Effector memory CD4-positive, alpha-beta T cell (primary cell): ENCODE data around the gene ASAH2.

ENCODE experiments used
- DNase-seq, 3 donors: peaks; one replicate each; pipeline ENCODE4 v3.0.0-alpha.2; 2020
- H3K27ac ChIP-seq: 2 replicates; pipeline ENCODE4 v1.7.0; 2013; ENCODE audit warnings: mild to moderate bottlenecking, low read length, moderate library complexity; ENCODE audit not compliant: insufficient read depth, poor library complexity, severe bottlenecking
- H3K27me3 ChIP-seq: replicated peaks from 2 replicates; pipeline ENCODE4 v1.7.0; 2013; ENCODE audit warnings: mild to moderate bottlenecking, low read length; ENCODE audit not compliant: insufficient read depth, control insufficient read depth, poor library complexity, severe bottlenecking
- H3K36me3 ChIP-seq: 2 replicates; pipeline ENCODE4 v1.7.0; 2013; ENCODE audit warnings: mild to moderate bottlenecking, low read length, moderate library complexity; ENCODE audit not compliant: control insufficient read depth, insufficient read depth
- H3K4me1 ChIP-seq: 2 replicates; pipeline ENCODE4 v1.7.0; 2013; ENCODE audit warnings: low read length, mild to moderate bottlenecking; ENCODE audit not compliant: control insufficient read depth, insufficient read depth, poor library complexity, severe bottlenecking
- H3K4me3 ChIP-seq: 2 replicates; pipeline ENCODE4 v1.7.0; 2013; ENCODE audit warnings: low read length, low read depth, mild to moderate bottlenecking; ENCODE audit not compliant: insufficient read depth, poor library complexity, severe bottlenecking
- H3K9me3 ChIP-seq: 2 replicates; pipeline ENCODE4 v1.7.0; 2013; ENCODE audit warnings: mild to moderate bottlenecking, low read length, moderate library complexity; ENCODE audit not compliant: control insufficient read depth

The ASAH2 gene

GRCh38 chr10:50231515-50232260, 19.6 kb downstream of the ASAH2 start:
- no peaks in the 10 kb centered on the region for H3K9me3 ChIP-seq
- no peaks in the 10 kb centered on the region for H3K4me1 ChIP-seq
- no peak overlapping the region for H3K4me3 ChIP-seq
- no peak overlapping the region for H3K27ac ChIP-seq
- H3K36me3 ChIP-seq = no peaks in the 10 kb centered on the region
- H3K27me3 ChIP-seq = no peaks in the 10 kb centered on the region
- DNase-seq = no peak

- Histone ChIP-seq H3K4me1 (no peaks in the 10 kb centered on the region), H3K27ac (no peak overlapping the region), H3K36me3 (no peaks in the 10 kb centered on the region), H3K4me3 (no peak overlapping the region), H3K9me3 (no peaks in the 10 kb centered on the region), H3K27me3 (no peaks in the 10 kb centered on the region)
- DNase-seq = no peak
Measured at GRCh38 chr10:50229460-50229859, 21.9 kb downstream of the ASAH2 start.

GRCh38 chr10:50228672-50229071, 22.6 kb downstream of the ASAH2 start:
- Histone ChIP-seq H3K27ac (no peak overlapping the region), H3K4me3 (no peak overlapping the region), H3K36me3 (no peaks in the 10 kb centered on the region), H3K4me1 (no peaks in the 10 kb centered on the region), H3K9me3 (no peaks in the 10 kb centered on the region), H3K27me3 (no peaks in the 10 kb centered on the region)
- no peak for DNase-seq

GRCh38 chr10:50226610-50227009, 24.7 kb downstream of the ASAH2 start:
- Histone ChIP-seq H3K4me3 (no peak overlapping the region), H3K4me1 (no peaks in the 10 kb centered on the region), H3K27ac (no peak overlapping the region), H3K9me3 (no peaks in the 10 kb centered on the region), H3K36me3 (no peaks in the 10 kb centered on the region), H3K27me3 (no peaks in the 10 kb centered on the region)
- DNase-seq = no peak

- Histone ChIP-seq H3K36me3 (no peaks in the 10 kb centered on the region), H3K27ac (no peak overlapping the region), H3K4me3 (no peak overlapping the region), H3K27me3 (no peaks in the 10 kb centered on the region), H3K9me3 (no peaks in the 10 kb centered on the region), H3K4me1 (no peaks in the 10 kb centered on the region)
- DNase-seq = no peak
Measured at GRCh38 chr10:50224330-50224952, 26.9 kb downstream of the ASAH2 start.

GRCh38 chr10:50222199-50222598, 29.1 kb downstream of the ASAH2 start:
- H3K4me3 ChIP-seq = no peak overlapping the region
- H3K4me1 ChIP-seq = no peaks in the 10 kb centered on the region
- H3K36me3 ChIP-seq = no peaks in the 10 kb centered on the region
- no peaks in the 10 kb centered on the region for H3K27me3 ChIP-seq
- no peaks in the 10 kb centered on the region for H3K9me3 ChIP-seq
- no peak overlapping the region for H3K27ac ChIP-seq
- DNase-seq = no peak

GRCh38 chr10:50221470-50221869, 29.8 kb downstream of the ASAH2 start:
- Histone ChIP-seq H3K4me3 (no peak overlapping the region), H3K9me3 (no peaks in the 10 kb centered on the region), H3K36me3 (no peaks in the 10 kb centered on the region), H3K27ac (no peak overlapping the region), H3K4me1 (no peaks in the 10 kb centered on the region), H3K27me3 (no peaks in the 10 kb centered on the region)
- no peak for DNase-seq

- DNase-seq = no peak
- H3K4me3 ChIP-seq = no peak overlapping the region
- no peaks in the 10 kb centered on the region for H3K9me3 ChIP-seq
- no peak overlapping the region for H3K27ac ChIP-seq
- H3K4me1 ChIP-seq = no peaks in the 10 kb centered on the region
- H3K36me3 ChIP-seq = no peaks in the 10 kb centered on the region
- no peaks in the 10 kb centered on the region for H3K27me3 ChIP-seq
Measured at GRCh38 chr10:50219646-50220045, 31.7 kb downstream of the ASAH2 start.

GRCh38 chr10:50219200-50219599, 32.1 kb downstream of the ASAH2 start:
- Histone ChIP-seq H3K4me3 (no peak overlapping the region), H3K27me3 (no peaks in the 10 kb centered on the region), H3K4me1 (no peaks in the 10 kb centered on the region), H3K27ac (no peak overlapping the region), H3K36me3 (no peaks in the 10 kb centered on the region), H3K9me3 (no peaks in the 10 kb centered on the region)
- no peak for DNase-seq

GRCh38 chr10:50216894-50217293, 34.4 kb downstream of the ASAH2 start:
- no peak overlapping the region for H3K4me3 ChIP-seq
- no peaks in the 10 kb centered on the region for H3K36me3 ChIP-seq
- no peaks in the 10 kb centered on the region for H3K4me1 ChIP-seq
- no peaks in the 10 kb centered on the region for H3K27me3 ChIP-seq
- DNase-seq = no peak
- H3K27ac ChIP-seq = no peak overlapping the region
- H3K9me3 ChIP-seq = no peaks in the 10 kb centered on the region
